Vagina (tissue), 2 donors: ENCODE data around the gene NOMO2. TPM values are rescaled to one million over a fixed set of nuclear protein-coding genes. Genes with fewer than 3 reads are reported as not detected.
A peak's percentile ranks its signal among the peaks of the same experiment; 100 is the strongest.
"Not testable (repeated sequence)": the region's sequence is repeated elsewhere in the genome, so short reads cannot be mapped to it uniquely, and the experiment has no call there.

Experiments
- DNase-seq, 2 donors: peaks; one replicate each; pipeline ENCODE4 v3.0.0-alpha.2; 2017; ENCODE audit errors: extremely low spot score in 2 of 2
- H3K27ac ChIP-seq: fragments of 200-600 bp; sonication (generic); one replicate; pipeline ENCODE4 v1.5.1; 2019
- H3K27me3 ChIP-seq: fragments of 200-600 bp; sonication (generic); one replicate; pipeline ENCODE4 v1.5.1; 2019
- H3K36me3 ChIP-seq, 2 donors: fragments of 200-600 bp; sonication (generic); one replicate each; pipeline ENCODE4 v1.5.1; 2017 to 2019
- H3K4me1 ChIP-seq: fragments of 200-600 bp; sonication (generic); one replicate; pipeline ENCODE4 v1.5.1; 2019
- H3K4me3 ChIP-seq, 2 donors: fragments of 200-600 bp; sonication (generic); 1 replicate in 1 of 2; 2 replicates in 1 of 2; pipeline ENCODE4 v1.5.1; 2016 to 2019
- H3K9me3 ChIP-seq: fragments of 200-600 bp; sonication (generic); one replicate; pipeline ENCODE4 v1.5.1; 2019
- intact Hi-C: fragments of 100-400 bp; cut with DNase I; formaldehyde crosslinking; loops from one replicate; pipeline ENCODE4 v1.15.1; 2023
- total RNA-seq: library from RNA; depleted of rRNA; stranded (reverse); fragments of >200 nt; gene quantifications from one replicate; pipeline ENCODE4 v1.2.3, GENCODE V29; 2016

NOMO2 gene
- total RNA-seq, 1 donor from 2014 or later: 58.4 TPM

GRCh38 chr16:18571307-18571850, 9.5 kb upstream of the NOMO2 start:
- H3K4me1 ChIP-seq, intact Hi-C loops, DNase-seq, H3K9me3 ChIP-seq, H3K27ac ChIP-seq, H3K36me3 ChIP-seq, H3K27me3 ChIP-seq: not testable (repeated sequence)
- H3K4me3 ChIP-seq: peak overlapping the region in 1 of 2 donors; percentile 15

DNA sequence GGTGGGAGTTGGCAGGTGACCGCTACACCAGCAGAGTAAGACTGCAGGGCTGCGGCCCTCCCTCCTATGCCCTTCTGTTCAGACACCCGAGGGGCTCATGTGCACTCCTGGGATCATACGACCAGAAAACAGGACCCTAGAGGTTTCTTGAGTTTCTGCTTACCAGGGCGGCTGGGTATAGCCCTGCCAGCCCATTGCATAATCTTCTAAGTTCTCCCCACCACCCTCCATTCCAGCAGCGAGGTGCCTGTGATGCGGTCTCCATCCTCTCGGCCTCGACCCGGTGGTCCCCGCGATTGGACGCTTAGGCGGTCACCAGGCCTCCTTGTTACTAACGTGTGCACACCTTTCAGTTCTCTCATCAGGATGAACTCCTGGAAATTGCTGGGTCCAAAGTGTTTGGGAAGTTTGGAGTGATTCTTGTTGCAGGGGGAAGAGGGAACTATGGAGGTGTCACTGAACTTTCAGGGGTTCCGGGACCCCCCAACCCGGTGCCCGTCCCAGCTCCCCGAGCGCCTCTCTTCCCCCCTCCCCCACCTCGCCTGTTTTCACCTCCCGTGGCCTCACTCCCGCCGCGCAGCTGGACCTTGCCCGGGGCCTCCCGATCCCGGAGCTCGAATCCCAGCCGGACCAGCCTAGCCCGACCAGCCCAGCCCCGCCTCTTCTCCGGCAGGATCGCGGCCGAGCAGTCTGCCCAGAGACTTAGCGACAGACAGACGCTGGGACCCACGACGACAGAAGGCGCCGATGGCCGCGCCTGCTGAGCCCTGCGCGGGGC, 8.8 kb upstream of the NOMO2 start:
- H3K9me3 ChIP-seq, H3K4me1 ChIP-seq, H3K36me3 ChIP-seq, H3K27ac ChIP-seq, intact Hi-C loops, DNase-seq, H3K27me3 ChIP-seq: not testable (repeated sequence)
- peak overlapping the region in 1 of 2 donors; percentile 15 for H3K4me3 ChIP-seq

GRCh38 chr16:18560416-18561220, 1.3 kb downstream of the NOMO2 start:
- intact Hi-C loops, H3K27me3 ChIP-seq, H3K36me3 ChIP-seq, DNase-seq, H3K9me3 ChIP-seq, H3K27ac ChIP-seq, H3K4me1 ChIP-seq: not testable (repeated sequence)
- peak overlapping the region in 1 of 2 donors; percentile 55 for H3K4me3 ChIP-seq

- H3K9me3 ChIP-seq, H3K27me3 ChIP-seq: not testable (repeated sequence)
Observed at GRCh38 chr16:18553671-18554070, 8.2 kb downstream of the NOMO2 start.

GRCh38 chr16:18547382-18547781, 14.5 kb downstream of the NOMO2 start:
- H3K27ac ChIP-seq, H3K4me1 ChIP-seq, intact Hi-C loops, H3K36me3 ChIP-seq, H3K9me3 ChIP-seq, H3K27me3 ChIP-seq, H3K4me3 ChIP-seq, DNase-seq: not testable (repeated sequence)

More at GRCh38 chr16:18553671-18554070, 8.2 kb downstream of the NOMO2 start:
- H3K27ac ChIP-seq, H3K36me3 ChIP-seq, intact Hi-C loops, DNase-seq, H3K4me3 ChIP-seq, H3K4me1 ChIP-seq: not testable (repeated sequence)

DNA sequence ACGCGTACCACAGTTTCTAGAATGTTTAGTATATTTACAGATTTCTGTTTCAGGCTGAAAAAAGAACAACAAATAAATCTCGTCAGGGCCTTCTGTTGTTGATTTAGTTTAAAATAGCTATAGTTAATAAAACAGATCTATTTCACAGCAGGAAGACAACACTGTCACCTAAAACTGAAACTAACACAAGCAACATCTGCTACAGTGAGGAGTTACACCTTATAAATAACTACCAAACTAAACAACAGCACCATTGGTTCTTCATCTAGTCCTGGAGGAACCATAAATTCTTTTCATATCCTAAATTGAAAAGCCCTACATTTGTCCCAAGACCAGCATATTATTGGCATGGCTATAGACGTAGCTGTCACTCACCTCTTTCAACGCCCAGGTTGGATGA, 15.0 kb downstream of the NOMO2 start:
- H3K27ac ChIP-seq, DNase-seq: not testable (repeated sequence)

DNA sequence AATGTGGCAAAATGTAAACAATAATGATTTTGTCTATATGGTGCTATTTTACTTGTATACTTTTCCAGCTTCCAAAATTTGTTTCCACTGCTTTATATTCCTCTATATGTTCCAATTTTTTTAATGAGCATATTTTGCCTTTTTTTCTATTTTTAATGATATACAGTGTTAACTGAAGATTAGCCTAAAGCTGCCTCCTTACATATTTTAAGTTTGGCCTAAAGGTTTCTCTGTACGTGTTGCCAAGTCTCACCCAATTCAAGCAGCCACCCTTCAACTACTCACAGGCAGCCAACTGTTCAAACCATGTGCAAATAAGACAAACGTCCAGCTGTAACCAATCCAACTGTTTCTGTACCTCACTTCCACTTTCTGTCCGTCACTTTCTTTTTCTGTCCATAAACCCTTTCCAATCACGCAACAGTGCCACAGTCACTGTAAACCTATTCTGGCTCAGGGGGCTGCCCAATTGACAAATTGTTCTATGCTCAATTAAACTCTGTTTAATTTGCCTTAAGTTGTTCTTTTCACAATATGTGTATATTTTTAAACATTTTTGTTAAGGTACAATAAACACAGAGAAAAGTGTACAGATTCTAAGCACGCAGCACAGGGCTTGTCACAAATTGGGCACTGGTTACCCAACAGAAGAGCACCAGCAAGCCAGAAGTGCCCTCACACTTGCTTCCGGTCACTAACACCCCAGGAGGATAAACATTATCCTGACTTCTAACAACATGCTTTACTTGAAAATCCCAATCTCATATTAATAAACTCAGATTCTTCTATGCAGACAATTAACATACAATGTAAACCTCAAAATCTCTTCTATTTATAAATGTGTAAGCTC, 17.4 kb downstream of the NOMO2 start:
- H3K9me3 ChIP-seq, H3K36me3 ChIP-seq, intact Hi-C loops, H3K27me3 ChIP-seq, H3K4me1 ChIP-seq, DNase-seq, H3K4me3 ChIP-seq, H3K27ac ChIP-seq: not testable (repeated sequence)

More for the DNA sequence above, 15.0 kb downstream of the NOMO2 start:
- H3K9me3 ChIP-seq, H3K27me3 ChIP-seq, intact Hi-C loops, H3K4me1 ChIP-seq, H3K4me3 ChIP-seq, H3K36me3 ChIP-seq: not testable (repeated sequence)

- H3K27ac ChIP-seq, H3K4me1 ChIP-seq, H3K4me3 ChIP-seq, intact Hi-C loops, H3K36me3 ChIP-seq, H3K9me3 ChIP-seq, DNase-seq, H3K27me3 ChIP-seq: not testable (repeated sequence)
Observed at GRCh38 chr16:18541912-18542311, 20.0 kb downstream of the NOMO2 start.

DNA sequence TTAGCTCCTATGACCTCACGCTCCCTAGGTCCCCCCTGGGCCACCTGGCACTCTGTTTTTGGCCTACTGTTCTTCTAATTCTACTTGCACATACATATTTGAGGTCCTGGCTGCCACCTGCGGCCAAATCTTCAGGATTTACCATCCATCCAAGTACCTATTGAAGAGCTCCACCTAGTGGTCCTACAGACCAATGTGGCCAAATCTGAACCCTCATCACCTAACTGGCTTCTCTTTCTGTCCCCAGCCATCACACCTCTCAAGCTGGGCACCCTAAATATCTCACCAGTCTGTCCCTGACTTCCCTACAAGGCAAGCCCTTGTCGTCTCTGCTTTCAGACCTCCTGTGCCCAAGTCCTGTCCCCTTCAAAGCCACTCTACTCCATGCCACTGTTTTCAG, 24.9 kb downstream of the NOMO2 start:
- DNase-seq, H3K9me3 ChIP-seq, H3K27ac ChIP-seq, H3K4me3 ChIP-seq, H3K4me1 ChIP-seq, H3K36me3 ChIP-seq, H3K27me3 ChIP-seq, intact Hi-C loops: not testable (repeated sequence)

DNA sequence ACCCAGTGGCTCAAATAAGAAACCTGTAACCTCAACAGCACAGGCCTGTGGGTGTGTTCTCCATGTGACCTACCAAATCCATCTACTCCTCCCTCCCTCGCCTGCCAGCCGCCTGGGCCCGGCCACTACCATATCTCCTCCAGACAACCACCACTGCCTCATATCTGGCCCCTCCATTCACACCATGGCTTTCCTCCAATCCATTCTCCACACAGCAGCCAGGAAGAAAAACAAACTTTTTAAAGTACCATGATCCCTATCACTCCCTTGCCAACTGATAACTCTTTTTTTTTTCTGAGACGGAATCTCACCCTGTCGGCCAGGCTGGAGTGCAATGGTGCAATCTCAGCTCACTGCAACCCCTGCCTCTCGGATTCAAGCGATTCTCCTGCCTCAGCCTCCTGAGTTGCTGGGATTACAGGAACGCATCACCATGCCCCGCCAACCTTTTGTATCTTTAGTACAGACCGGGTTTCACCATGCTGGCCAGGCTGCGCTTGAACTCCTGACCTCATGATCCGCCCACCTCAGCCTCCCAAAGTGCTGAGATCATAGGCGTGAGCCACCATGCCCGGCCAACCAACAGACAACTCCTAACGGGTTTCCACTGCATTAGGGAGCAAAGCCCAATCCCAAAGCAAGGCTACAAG, 26.3 kb downstream of the NOMO2 start:
- H3K27me3 ChIP-seq, H3K4me1 ChIP-seq, DNase-seq, H3K9me3 ChIP-seq, H3K4me3 ChIP-seq, H3K36me3 ChIP-seq, H3K27ac ChIP-seq, intact Hi-C loops: not testable (repeated sequence)

- H3K27me3 ChIP-seq, DNase-seq, H3K4me3 ChIP-seq, H3K36me3 ChIP-seq, intact Hi-C loops, H3K4me1 ChIP-seq, H3K9me3 ChIP-seq, H3K27ac ChIP-seq: not testable (repeated sequence)
Observed at GRCh38 chr16:18534308-18534707, 27.6 kb downstream of the NOMO2 start.

DNA sequence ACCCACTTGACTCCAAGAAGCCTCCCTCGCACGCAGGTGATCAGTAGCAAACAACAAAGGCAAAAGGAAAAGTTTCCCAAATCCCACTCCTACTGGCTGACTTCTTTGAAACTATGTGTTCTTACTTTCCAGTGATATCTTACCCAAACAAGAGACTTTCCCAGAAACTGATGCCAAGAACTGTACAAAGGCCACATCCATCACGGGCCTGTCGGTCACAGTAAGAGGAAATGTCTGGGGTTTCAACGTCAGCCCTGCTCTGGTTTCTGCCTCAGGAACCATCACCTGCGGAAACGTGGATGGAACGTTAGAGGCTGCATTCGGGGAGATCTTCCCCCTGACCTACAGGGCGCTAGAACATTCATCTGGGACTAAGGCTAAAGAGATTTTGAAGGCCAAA, 30.6 kb downstream of the NOMO2 start:
- not testable (repeated sequence) for H3K9me3 ChIP-seq, H3K27ac ChIP-seq, H3K27me3 ChIP-seq

More for the DNA sequence above, 30.6 kb downstream of the NOMO2 start:
- DNase-seq, H3K4me1 ChIP-seq, H3K36me3 ChIP-seq, H3K4me3 ChIP-seq, intact Hi-C loops: not testable (repeated sequence)
